ENCODE measurements around the gene RAPGEF1. TPM values are rescaled to one million over a fixed set of nuclear protein-coding genes. Genes with fewer than 3 reads are reported as not detected.

The RAPGEF1 gene
- polyA plus RNA-seq, 2 donors = 9.0 to 11.0 TPM

- H3K36me3 ChIP-seq (ENCODE audit: control insufficient read depth in 2 of 2, insufficient read depth in 2 of 2, low read length in 1 of 2) = peaks cover 13 to 39% of the 10 kb centered on the region in 2 donors
- H3K4me1 ChIP-seq (ENCODE audit: control insufficient read depth in 2 of 2, insufficient read depth in 2 of 2, low read length in 1 of 2) = no peaks in the 10 kb centered on the region
- no peak overlapping the region for H3K4me3 ChIP-seq (ENCODE audit: low read depth in 1 of 2, low read length in 2 of 2)
- H3K27ac ChIP-seq (ENCODE audit: low read depth in 2 of 2, low read length in 1 of 2) = no peak overlapping the region
- H3K9me3 ChIP-seq (ENCODE audit: control insufficient read depth in 2 of 2, insufficient read depth in 1 of 2, low read depth in 1 of 2, low read length in 1 of 2) = no peaks in the 10 kb centered on the region
- no peaks in the 10 kb centered on the region for H3K27me3 ChIP-seq (ENCODE audit: control insufficient read depth in 1 of 2, insufficient read depth in 2 of 2, low read length in 2 of 2)
- WGBS, 2 donors = 92 to 95% methylated on average over 14 of the region's 14 CpGs
Measured at GRCh38 chr9:131601683-131602181, 138.1 kb downstream of the RAPGEF1 start.

GRCh38 chr9:131598121-131598520, 141.8 kb downstream of the RAPGEF1 start:
- Histone ChIP-seq H3K36me3 (ENCODE audit: control insufficient read depth in 2 of 2, insufficient read depth in 2 of 2, low read length in 1 of 2) (peaks cover 15 to 51% of the 10 kb centered on the region in 2 donors), H3K9me3 (ENCODE audit: control insufficient read depth in 2 of 2, insufficient read depth in 1 of 2, low read depth in 1 of 2, low read length in 1 of 2) (no peaks in the 10 kb centered on the region), H3K4me1 (ENCODE audit: control insufficient read depth in 2 of 2, insufficient read depth in 2 of 2, low read length in 1 of 2) (no peaks in the 10 kb centered on the region), H3K27me3 (ENCODE audit: control insufficient read depth in 1 of 2, insufficient read depth in 2 of 2, low read length in 2 of 2) (no peaks in the 10 kb centered on the region), H3K27ac (ENCODE audit: low read depth in 2 of 2, low read length in 1 of 2) (no peak overlapping the region), H3K4me3 (ENCODE audit: low read depth in 1 of 2, low read length in 2 of 2) (no peak overlapping the region)
- 82 to 89% methylated on average over 17 of the region's 17 CpGs for WGBS, 2 donors

- H3K27ac ChIP-seq (ENCODE audit: low read depth in 2 of 2, low read length in 1 of 2) = no peak overlapping the region
- H3K36me3 ChIP-seq (ENCODE audit: control insufficient read depth in 2 of 2, insufficient read depth in 2 of 2, low read length in 1 of 2) = peaks cover 15 to 49% of the 10 kb centered on the region in 2 donors
- no peak overlapping the region for H3K4me3 ChIP-seq (ENCODE audit: low read depth in 1 of 2, low read length in 2 of 2)
- no peaks in the 10 kb centered on the region for H3K27me3 ChIP-seq (ENCODE audit: control insufficient read depth in 1 of 2, insufficient read depth in 2 of 2, low read length in 2 of 2)
- H3K9me3 ChIP-seq (ENCODE audit: control insufficient read depth in 2 of 2, insufficient read depth in 1 of 2, low read depth in 1 of 2, low read length in 1 of 2) = no peaks in the 10 kb centered on the region
- H3K4me1 ChIP-seq (ENCODE audit: control insufficient read depth in 2 of 2, insufficient read depth in 2 of 2, low read length in 1 of 2) = no peaks in the 10 kb centered on the region
- 96 to 97% methylated on average over 7 of the region's 7 CpGs for WGBS, 2 donors
Measured at GRCh38 chr9:131597246-131597645, 142.6 kb downstream of the RAPGEF1 start.

- H3K4me3 ChIP-seq (ENCODE audit: low read depth in 1 of 2, low read length in 2 of 2) = no peak overlapping the region
- H3K27ac ChIP-seq (ENCODE audit: low read depth in 2 of 2, low read length in 1 of 2) = no peak overlapping the region
- H3K9me3 ChIP-seq (ENCODE audit: control insufficient read depth in 2 of 2, insufficient read depth in 1 of 2, low read depth in 1 of 2, low read length in 1 of 2) = no peaks in the 10 kb centered on the region
- no peaks in the 10 kb centered on the region for H3K27me3 ChIP-seq (ENCODE audit: control insufficient read depth in 1 of 2, insufficient read depth in 2 of 2, low read length in 2 of 2)
- H3K36me3 ChIP-seq (ENCODE audit: control insufficient read depth in 2 of 2, insufficient read depth in 2 of 2, low read length in 1 of 2) = peaks cover 15 to 52% of the 10 kb centered on the region in 2 donors
- 94 to 97% methylated on average over 4 of the region's 4 CpGs for WGBS, 2 donors
- no peaks in the 10 kb centered on the region for H3K4me1 ChIP-seq (ENCODE audit: control insufficient read depth in 2 of 2, insufficient read depth in 2 of 2, low read length in 1 of 2)
Measured at GRCh38 chr9:131596430-131596743, 143.5 kb downstream of the RAPGEF1 start.

GRCh38 chr9:131595696-131596429, 144.0 kb downstream of the RAPGEF1 start:
- Histone ChIP-seq H3K27ac (ENCODE audit: low read depth in 2 of 2, low read length in 1 of 2) (no peak overlapping the region), H3K27me3 (ENCODE audit: control insufficient read depth in 1 of 2, insufficient read depth in 2 of 2, low read length in 2 of 2) (no peaks in the 10 kb centered on the region), H3K9me3 (ENCODE audit: control insufficient read depth in 2 of 2, insufficient read depth in 1 of 2, low read depth in 1 of 2, low read length in 1 of 2) (no peaks in the 10 kb centered on the region), H3K36me3 (ENCODE audit: control insufficient read depth in 2 of 2, insufficient read depth in 2 of 2, low read length in 1 of 2) (peaks cover 15 to 52% of the 10 kb centered on the region in 2 donors), H3K4me3 (ENCODE audit: low read depth in 1 of 2, low read length in 2 of 2) (no peak overlapping the region), H3K4me1 (ENCODE audit: control insufficient read depth in 2 of 2, insufficient read depth in 2 of 2, low read length in 1 of 2) (no peaks in the 10 kb centered on the region)
- WGBS, 2 donors = 85 to 88% methylated on average over 20 of the region's 20 CpGs

- Histone ChIP-seq H3K27ac (ENCODE audit: low read depth in 2 of 2, low read length in 1 of 2) (no peak overlapping the region), H3K9me3 (ENCODE audit: control insufficient read depth in 2 of 2, insufficient read depth in 1 of 2, low read depth in 1 of 2, low read length in 1 of 2) (no peaks in the 10 kb centered on the region), H3K4me1 (ENCODE audit: control insufficient read depth in 2 of 2, insufficient read depth in 2 of 2, low read length in 1 of 2) (no peaks in the 10 kb centered on the region), H3K27me3 (ENCODE audit: control insufficient read depth in 1 of 2, insufficient read depth in 2 of 2, low read length in 2 of 2) (no peaks in the 10 kb centered on the region), H3K4me3 (ENCODE audit: low read depth in 1 of 2, low read length in 2 of 2) (no peak overlapping the region), H3K36me3 (ENCODE audit: control insufficient read depth in 2 of 2, insufficient read depth in 2 of 2, low read length in 1 of 2) (peaks cover 13 to 57% of the 10 kb centered on the region in 2 donors)
- 83 to 87% methylated on average over 20 of the region's 20 CpGs for WGBS, 2 donors
Measured at GRCh38 chr9:131594906-131595665, 144.8 kb downstream of the RAPGEF1 start.

- 78 to 84% methylated on average over 21 of the region's 21 CpGs for WGBS, 2 donors
- Histone ChIP-seq H3K27ac (ENCODE audit: low read depth in 2 of 2, low read length in 1 of 2) (no peak overlapping the region), H3K9me3 (ENCODE audit: control insufficient read depth in 2 of 2, insufficient read depth in 1 of 2, low read depth in 1 of 2, low read length in 1 of 2) (no peaks in the 10 kb centered on the region), H3K4me3 (ENCODE audit: low read depth in 1 of 2, low read length in 2 of 2) (no peak overlapping the region), H3K36me3 (ENCODE audit: control insufficient read depth in 2 of 2, insufficient read depth in 2 of 2, low read length in 1 of 2) (peaks cover 12 to 64% of the 10 kb centered on the region in 2 donors), H3K4me1 (ENCODE audit: control insufficient read depth in 2 of 2, insufficient read depth in 2 of 2, low read length in 1 of 2) (no peaks in the 10 kb centered on the region), H3K27me3 (ENCODE audit: control insufficient read depth in 1 of 2, insufficient read depth in 2 of 2, low read length in 2 of 2) (no peaks in the 10 kb centered on the region)
Measured at GRCh38 chr9:131593936-131594665, 145.8 kb downstream of the RAPGEF1 start.

GRCh38 chr9:131593091-131593820, 146.6 kb downstream of the RAPGEF1 start:
- 65 to 77% methylated on average over 15 of the region's 15 CpGs for WGBS, 2 donors

GRCh38 chr9:131591845-131592208, 148.0 kb downstream of the RAPGEF1 start:
- WGBS, 2 donors = 73 to 79% methylated on average over 6 of the region's 6 CpGs
- Histone ChIP-seq H3K9me3 (ENCODE audit: control insufficient read depth in 2 of 2, insufficient read depth in 1 of 2, low read depth in 1 of 2, low read length in 1 of 2) (no peaks in the 10 kb centered on the region), H3K27ac (ENCODE audit: low read depth in 2 of 2, low read length in 1 of 2) (no peak overlapping the region), H3K36me3 (ENCODE audit: control insufficient read depth in 2 of 2, insufficient read depth in 2 of 2, low read length in 1 of 2) (peaks cover 15 to 68% of the 10 kb centered on the region in 2 donors), H3K4me3 (ENCODE audit: low read depth in 1 of 2, low read length in 2 of 2) (no peak overlapping the region), H3K27me3 (ENCODE audit: control insufficient read depth in 1 of 2, insufficient read depth in 2 of 2, low read length in 2 of 2) (no peaks in the 10 kb centered on the region), H3K4me1 (ENCODE audit: control insufficient read depth in 2 of 2, insufficient read depth in 2 of 2, low read length in 1 of 2) (no peaks in the 10 kb centered on the region)

More at GRCh38 chr9:131593091-131593820, 146.6 kb downstream of the RAPGEF1 start:
- H3K27me3 ChIP-seq (ENCODE audit: control insufficient read depth in 1 of 2, insufficient read depth in 2 of 2, low read length in 2 of 2) = no peaks in the 10 kb centered on the region
- H3K4me1 ChIP-seq (ENCODE audit: control insufficient read depth in 2 of 2, insufficient read depth in 2 of 2, low read length in 1 of 2) = no peaks in the 10 kb centered on the region
- H3K27ac ChIP-seq (ENCODE audit: low read depth in 2 of 2, low read length in 1 of 2) = no peak overlapping the region
- H3K36me3 ChIP-seq (ENCODE audit: control insufficient read depth in 2 of 2, insufficient read depth in 2 of 2, low read length in 1 of 2) = peaks cover 11 to 68% of the 10 kb centered on the region in 2 donors
- H3K9me3 ChIP-seq (ENCODE audit: control insufficient read depth in 2 of 2, insufficient read depth in 1 of 2, low read depth in 1 of 2, low read length in 1 of 2) = no peaks in the 10 kb centered on the region
- H3K4me3 ChIP-seq (ENCODE audit: low read depth in 1 of 2, low read length in 2 of 2) = no peak overlapping the region
